Hepatocyte (in vitro differentiated cells): ENCODE data around the gene DEFB123.
"Not testable (repeated sequence)": the region's sequence is repeated elsewhere in the genome, so short reads cannot be mapped to it uniquely, and the experiment has no call there.

Experiments used
- EZH2 ChIP-seq: fragments of 200-600 bp; sonication (generic); IDR thresholded peaks from 2 replicates; pipeline ENCODE4 v1.6.1; 2016; ENCODE audit warnings: antibody characterized with exemption, mild to moderate bottlenecking, borderline replicate concordance
- TF ChIP-seq, protein P1 (sequence below): fragments of 200-600 bp; sonication (generic); IDR thresholded peaks from 2 replicates; pipeline ENCODE4 v1.5.1; 2016; ENCODE audit warnings: antibody characterized with exemption, mild to moderate bottlenecking; ENCODE audit not compliant: poor library complexity

DNA sequence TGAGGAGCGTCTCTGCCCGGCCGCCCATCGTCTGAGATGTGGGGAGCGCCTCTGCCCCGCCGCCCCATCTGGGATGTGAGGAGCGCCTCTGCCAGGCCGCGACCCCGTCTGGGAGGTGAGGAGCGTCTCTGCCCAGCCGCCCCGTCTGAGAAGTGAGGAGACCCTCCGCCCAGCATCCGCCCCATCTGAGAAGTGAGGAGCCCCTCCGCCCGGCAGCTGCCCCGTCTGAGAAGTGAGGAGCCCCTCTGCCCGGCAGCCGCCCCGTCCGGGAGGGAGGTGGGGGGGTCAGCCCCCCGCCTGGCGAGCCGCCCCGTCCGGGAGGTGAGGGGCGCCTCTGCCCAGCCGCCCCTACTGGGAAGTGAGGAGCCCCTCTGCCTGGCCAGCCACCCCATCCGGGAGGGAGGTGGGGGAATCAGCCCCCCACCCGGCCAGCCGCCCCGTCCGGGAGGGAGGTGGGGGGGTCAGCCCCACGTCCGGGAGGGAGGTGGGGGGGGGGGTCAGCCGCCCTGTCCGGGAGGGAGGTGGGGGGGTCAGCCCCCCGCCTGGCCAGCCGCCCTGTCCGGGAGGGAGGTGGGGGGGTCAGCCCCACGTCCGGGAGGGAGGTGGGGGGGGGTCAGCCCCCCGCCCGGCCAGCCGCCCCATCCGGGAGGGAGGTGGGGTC, 13.4 kb upstream of the DEFB123 start:
- TF ChIP-seq, protein P1, sequence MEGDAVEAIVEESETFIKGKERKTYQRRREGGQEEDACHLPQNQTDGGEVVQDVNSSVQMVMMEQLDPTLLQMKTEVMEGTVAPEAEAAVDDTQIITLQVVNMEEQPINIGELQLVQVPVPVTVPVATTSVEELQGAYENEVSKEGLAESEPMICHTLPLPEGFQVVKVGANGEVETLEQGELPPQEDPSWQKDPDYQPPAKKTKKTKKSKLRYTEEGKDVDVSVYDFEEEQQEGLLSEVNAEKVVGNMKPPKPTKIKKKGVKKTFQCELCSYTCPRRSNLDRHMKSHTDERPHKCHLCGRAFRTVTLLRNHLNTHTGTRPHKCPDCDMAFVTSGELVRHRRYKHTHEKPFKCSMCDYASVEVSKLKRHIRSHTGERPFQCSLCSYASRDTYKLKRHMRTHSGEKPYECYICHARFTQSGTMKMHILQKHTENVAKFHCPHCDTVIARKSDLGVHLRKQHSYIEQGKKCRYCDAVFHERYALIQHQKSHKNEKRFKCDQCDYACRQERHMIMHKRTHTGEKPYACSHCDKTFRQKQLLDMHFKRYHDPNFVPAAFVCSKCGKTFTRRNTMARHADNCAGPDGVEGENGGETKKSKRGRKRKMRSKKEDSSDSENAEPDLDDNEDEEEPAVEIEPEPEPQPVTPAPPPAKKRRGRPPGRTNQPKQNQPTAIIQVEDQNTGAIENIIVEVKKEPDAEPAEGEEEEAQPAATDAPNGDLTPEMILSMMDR: not testable (repeated sequence)
- not testable (repeated sequence) for TF ChIP-seq EZH2
